Stimulated activated effector memory CD8-positive, alpha-beta T cell treated with anti-CD3 and anti-CD28 coated beads, Interleukin-12 subunit alpha, Interleukin-12 subunit beta, amount 100 ng/mL, for 72 hours (primary cell): ENCODE results near the gene LRFN5.
"Not testable (repeated sequence)": the region's sequence is repeated elsewhere in the genome, so short reads cannot be mapped to it uniquely, and the experiment has no call there.

Source experiments
- ATAC-seq: fragments of 150-1000 bp; cut with Tn5 transposase; 2 replicates; pipeline ENCODE4 v1.10.0; 2021
- DNase-seq, 2 donors: peaks; one replicate each; pipeline ENCODE4 v3.0.0; 2021 to 2022; ENCODE audit warnings: low spot score in 2 of 2
- H3K27ac Mint-ChIP-seq: one replicate; pipeline ENCODE4 v1.8.0; 2022; ENCODE audit warnings: mild to moderate bottlenecking, mixed read lengths
- H3K36me3 Mint-ChIP-seq: one replicate; pipeline ENCODE4 v1.8.0; 2022; ENCODE audit warnings: mild to moderate bottlenecking, mixed read lengths
- H3K4me1 Mint-ChIP-seq: one replicate; pipeline ENCODE4 v1.8.0; 2022; ENCODE audit warnings: mixed read lengths
- H3K4me3 Mint-ChIP-seq: one replicate; pipeline ENCODE4 v1.8.0; 2022; ENCODE audit warnings: mild to moderate bottlenecking, mixed read lengths
- H3K9me3 Mint-ChIP-seq: one replicate; pipeline ENCODE4 v1.8.0; 2022; ENCODE audit warnings: mixed read lengths

LRFN5 gene

GRCh38 chr14:41891624-41892023, 284.9 kb downstream of the LRFN5 start:
- Mint-ChIP-seq H3K27ac (no peak overlapping the region), H3K4me1 (no peaks in the 10 kb centered on the region), H3K9me3 (no peaks in the 10 kb centered on the region), H3K36me3 (no peaks in the 10 kb centered on the region), H3K4me3 (no peak overlapping the region)
- DNase-seq (no peak), ATAC-seq (no peak)

GRCh38 chr14:41899416-41899815, 292.7 kb downstream of the LRFN5 start:
- DNase-seq: no peak
- no peaks in the 10 kb centered on the region for H3K4me1 Mint-ChIP-seq
- no peaks in the 10 kb centered on the region for H3K36me3 Mint-ChIP-seq
- no peaks in the 10 kb centered on the region for H3K9me3 Mint-ChIP-seq
- H3K4me3 Mint-ChIP-seq: no peak overlapping the region
- ATAC-seq: no peak
- no peak overlapping the region for H3K27ac Mint-ChIP-seq

- H3K36me3 Mint-ChIP-seq: no peaks in the 10 kb centered on the region
- no peaks in the 10 kb centered on the region for H3K9me3 Mint-ChIP-seq
- ATAC-seq (no peak), DNase-seq (no peak)
- H3K27ac Mint-ChIP-seq: no peak overlapping the region
- no peaks in the 10 kb centered on the region for H3K4me1 Mint-ChIP-seq
- no peak overlapping the region for H3K4me3 Mint-ChIP-seq
These were observed 294.0 kb downstream of the LRFN5 start for GRCh38 chr14:41900644-41901043.

- Mint-ChIP-seq H3K4me1 (no peaks in the 10 kb centered on the region), H3K27ac (no peak overlapping the region), H3K36me3 (no peaks in the 10 kb centered on the region), H3K4me3 (no peak overlapping the region), H3K9me3 (no peaks in the 10 kb centered on the region)
- DNase-seq (no peak), ATAC-seq (no peak)
These were observed 294.4 kb downstream of the LRFN5 start for GRCh38 chr14:41901089-41901488.

- no peaks in the 10 kb centered on the region for H3K4me1 Mint-ChIP-seq
These were observed 298.8 kb downstream of the LRFN5 start for GRCh38 chr14:41905394-41905964.

GRCh38 chr14:41911155-41911554, 304.5 kb downstream of the LRFN5 start:
- not testable (repeated sequence) for DNase-seq, H3K36me3 Mint-ChIP-seq, ATAC-seq, H3K4me1 Mint-ChIP-seq, H3K4me3 Mint-ChIP-seq, H3K9me3 Mint-ChIP-seq, H3K27ac Mint-ChIP-seq

More at GRCh38 chr14:41905394-41905964, 298.8 kb downstream of the LRFN5 start:
- no peaks in the 10 kb centered on the region for H3K9me3 Mint-ChIP-seq
- no peak for ATAC-seq
- H3K27ac Mint-ChIP-seq: no peak overlapping the region
- H3K4me3 Mint-ChIP-seq: no peak overlapping the region
- no peak for DNase-seq
- no peaks in the 10 kb centered on the region for H3K36me3 Mint-ChIP-seq

- no peak overlapping the region for H3K27ac Mint-ChIP-seq
- ATAC-seq: no peak
- H3K4me3 Mint-ChIP-seq: no peak overlapping the region
These were observed 306.7 kb downstream of the LRFN5 start for GRCh38 chr14:41913398-41913797.

GRCh38 chr14:41915732-41916131, 309.1 kb downstream of the LRFN5 start:
- no peaks in the 10 kb centered on the region for H3K4me1 Mint-ChIP-seq
- H3K4me3 Mint-ChIP-seq: no peak overlapping the region
- H3K9me3 Mint-ChIP-seq: peaks cover 14% of the 10 kb centered on the region
- DNase-seq: no peak
- no peak overlapping the region for H3K27ac Mint-ChIP-seq
- no peaks in the 10 kb centered on the region for H3K36me3 Mint-ChIP-seq
- no peak for ATAC-seq

More at GRCh38 chr14:41913398-41913797, 306.7 kb downstream of the LRFN5 start:
- no peaks in the 10 kb centered on the region for H3K36me3 Mint-ChIP-seq
- no peaks in the 10 kb centered on the region for H3K4me1 Mint-ChIP-seq
- H3K9me3 Mint-ChIP-seq: peaks cover 14% of the 10 kb centered on the region
- no peak for DNase-seq

- ATAC-seq (no peak), DNase-seq (no peak)
- Mint-ChIP-seq H3K36me3 (no peaks in the 10 kb centered on the region), H3K9me3 (peaks cover 14% of the 10 kb centered on the region), H3K4me1 (no peaks in the 10 kb centered on the region), H3K4me3 (no peak overlapping the region), H3K27ac (no peak overlapping the region)
These were observed 309.6 kb downstream of the LRFN5 start for GRCh38 chr14:41916313-41916712.

GRCh38 chr14:41925409-41925808, 318.7 kb downstream of the LRFN5 start:
- H3K36me3 Mint-ChIP-seq: no peaks in the 10 kb centered on the region
- ATAC-seq: no peak
- H3K9me3 Mint-ChIP-seq: peaks cover 4% of the 10 kb centered on the region
- no peak overlapping the region for H3K27ac Mint-ChIP-seq
- no peaks in the 10 kb centered on the region for H3K4me1 Mint-ChIP-seq
- no peak overlapping the region for H3K4me3 Mint-ChIP-seq
- DNase-seq: no peak

- ATAC-seq: no peak
- Mint-ChIP-seq H3K27ac (no peak overlapping the region), H3K36me3 (no peaks in the 10 kb centered on the region), H3K4me3 (no peak overlapping the region), H3K4me1 (no peaks in the 10 kb centered on the region), H3K9me3 (peaks cover 12% of the 10 kb centered on the region)
- DNase-seq: no peak
These were observed 343.9 kb downstream of the LRFN5 start for GRCh38 chr14:41950428-41951151.
